ENCODE results near the gene VAMP4. TPM values are rescaled to one million over a fixed set of nuclear protein-coding genes. Genes with fewer than 3 reads are reported as not detected.

Gene VAMP4
- polyA plus RNA-seq, 1 donor from 2014 or later = 28.0 TPM

DNA sequence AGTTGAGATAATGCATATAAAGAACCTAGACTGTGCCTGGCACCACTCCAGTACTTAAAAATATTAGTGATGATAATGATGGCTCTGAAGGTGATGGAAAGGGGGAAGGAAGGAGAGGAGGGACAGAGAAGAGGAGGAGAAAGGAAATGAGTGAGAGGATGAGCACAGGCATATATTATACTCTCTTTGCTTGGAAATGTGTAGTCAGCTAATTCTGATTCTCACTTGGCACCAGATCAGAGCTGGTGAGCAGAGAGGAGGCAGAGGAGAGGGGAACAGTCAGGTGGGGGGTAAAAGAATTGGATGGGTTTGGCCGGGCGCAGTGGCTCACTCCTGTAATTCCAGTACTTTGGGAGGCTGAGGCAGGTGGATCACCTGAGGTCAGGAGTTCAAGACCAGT is 65.0 kb downstream of the VAMP4 start:
- Histone ChIP-seq H2AFZ (ENCODE audit: low read depth, low read length) (no peak overlapping the region), H3K27me3 (ENCODE audit: insufficient read depth, low read depth, low read length) (no peaks in the 10 kb centered on the region), H4K20me1 (ENCODE audit: insufficient read depth) (no peaks in the 10 kb centered on the region), H3K4me2 (ENCODE audit: low read length) (no peak overlapping the region), H3K36me3 (ENCODE audit: insufficient read depth, low read length) (no peaks in the 10 kb centered on the region), H3K27ac (ENCODE audit: low read length) (no peak overlapping the region), H3K9ac (ENCODE audit: low read length) (no peak overlapping the region), H3K79me2 (replicated peaks; ENCODE audit: insufficient read depth, low read length) (no peaks in the 10 kb centered on the region), H3K9me2 (ENCODE audit: insufficient read depth, low read length) (no peaks in the 10 kb centered on the region), H3K9me3 (ENCODE audit: low read length) (no peaks in the 10 kb centered on the region), H3K4me3 (ENCODE audit: low read length) (no peak overlapping the region), H3F3A (ENCODE audit: insufficient read depth, low read length, poor library complexity, severe bottlenecking) (no peaks in the 10 kb centered on the region)
- TF ChIP-seq EZH2 (IDR thresholded peaks at IDR 0.05; ENCODE audit: borderline replicate concordance, insufficient read depth, low read length, poor library complexity, severe bottlenecking) (no peak), EP300 (conservative IDR thresholded peaks at IDR 0.05; ENCODE audit: poor library complexity, severe bottlenecking) (no peak), MXI1 (conservative IDR thresholded peaks at IDR 0.05; ENCODE audit: poor library complexity, severe bottlenecking) (no peak), SMC3 (conservative IDR thresholded peaks at IDR 0.05; ENCODE audit: poor library complexity) (no peak), TAF1 (IDR thresholded peaks at IDR 0.05; ENCODE audit: low read depth) (no peak), POLR2AphosphoS5 (IDR thresholded peaks at IDR 0.05) (no peak), RAD21 (conservative IDR thresholded peaks at IDR 0.05) (no peak)
- TF ChIP-seq, protein P1, sequence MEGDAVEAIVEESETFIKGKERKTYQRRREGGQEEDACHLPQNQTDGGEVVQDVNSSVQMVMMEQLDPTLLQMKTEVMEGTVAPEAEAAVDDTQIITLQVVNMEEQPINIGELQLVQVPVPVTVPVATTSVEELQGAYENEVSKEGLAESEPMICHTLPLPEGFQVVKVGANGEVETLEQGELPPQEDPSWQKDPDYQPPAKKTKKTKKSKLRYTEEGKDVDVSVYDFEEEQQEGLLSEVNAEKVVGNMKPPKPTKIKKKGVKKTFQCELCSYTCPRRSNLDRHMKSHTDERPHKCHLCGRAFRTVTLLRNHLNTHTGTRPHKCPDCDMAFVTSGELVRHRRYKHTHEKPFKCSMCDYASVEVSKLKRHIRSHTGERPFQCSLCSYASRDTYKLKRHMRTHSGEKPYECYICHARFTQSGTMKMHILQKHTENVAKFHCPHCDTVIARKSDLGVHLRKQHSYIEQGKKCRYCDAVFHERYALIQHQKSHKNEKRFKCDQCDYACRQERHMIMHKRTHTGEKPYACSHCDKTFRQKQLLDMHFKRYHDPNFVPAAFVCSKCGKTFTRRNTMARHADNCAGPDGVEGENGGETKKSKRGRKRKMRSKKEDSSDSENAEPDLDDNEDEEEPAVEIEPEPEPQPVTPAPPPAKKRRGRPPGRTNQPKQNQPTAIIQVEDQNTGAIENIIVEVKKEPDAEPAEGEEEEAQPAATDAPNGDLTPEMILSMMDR (IDR thresholded peaks at IDR 0.05; ENCODE audit: poor library complexity, severe bottlenecking) = no peak
- TF ChIP-seq, protein P2, sequence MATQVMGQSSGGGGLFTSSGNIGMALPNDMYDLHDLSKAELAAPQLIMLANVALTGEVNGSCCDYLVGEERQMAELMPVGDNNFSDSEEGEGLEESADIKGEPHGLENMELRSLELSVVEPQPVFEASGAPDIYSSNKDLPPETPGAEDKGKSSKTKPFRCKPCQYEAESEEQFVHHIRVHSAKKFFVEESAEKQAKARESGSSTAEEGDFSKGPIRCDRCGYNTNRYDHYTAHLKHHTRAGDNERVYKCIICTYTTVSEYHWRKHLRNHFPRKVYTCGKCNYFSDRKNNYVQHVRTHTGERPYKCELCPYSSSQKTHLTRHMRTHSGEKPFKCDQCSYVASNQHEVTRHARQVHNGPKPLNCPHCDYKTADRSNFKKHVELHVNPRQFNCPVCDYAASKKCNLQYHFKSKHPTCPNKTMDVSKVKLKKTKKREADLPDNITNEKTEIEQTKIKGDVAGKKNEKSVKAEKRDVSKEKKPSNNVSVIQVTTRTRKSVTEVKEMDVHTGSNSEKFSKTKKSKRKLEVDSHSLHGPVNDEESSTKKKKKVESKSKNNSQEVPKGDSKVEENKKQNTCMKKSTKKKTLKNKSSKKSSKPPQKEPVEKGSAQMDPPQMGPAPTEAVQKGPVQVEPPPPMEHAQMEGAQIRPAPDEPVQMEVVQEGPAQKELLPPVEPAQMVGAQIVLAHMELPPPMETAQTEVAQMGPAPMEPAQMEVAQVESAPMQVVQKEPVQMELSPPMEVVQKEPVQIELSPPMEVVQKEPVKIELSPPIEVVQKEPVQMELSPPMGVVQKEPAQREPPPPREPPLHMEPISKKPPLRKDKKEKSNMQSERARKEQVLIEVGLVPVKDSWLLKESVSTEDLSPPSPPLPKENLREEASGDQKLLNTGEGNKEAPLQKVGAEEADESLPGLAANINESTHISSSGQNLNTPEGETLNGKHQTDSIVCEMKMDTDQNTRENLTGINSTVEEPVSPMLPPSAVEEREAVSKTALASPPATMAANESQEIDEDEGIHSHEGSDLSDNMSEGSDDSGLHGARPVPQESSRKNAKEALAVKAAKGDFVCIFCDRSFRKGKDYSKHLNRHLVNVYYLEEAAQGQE (IDR thresholded peaks at IDR 0.05; ENCODE audit: borderline replicate concordance) = no peak

DNA sequence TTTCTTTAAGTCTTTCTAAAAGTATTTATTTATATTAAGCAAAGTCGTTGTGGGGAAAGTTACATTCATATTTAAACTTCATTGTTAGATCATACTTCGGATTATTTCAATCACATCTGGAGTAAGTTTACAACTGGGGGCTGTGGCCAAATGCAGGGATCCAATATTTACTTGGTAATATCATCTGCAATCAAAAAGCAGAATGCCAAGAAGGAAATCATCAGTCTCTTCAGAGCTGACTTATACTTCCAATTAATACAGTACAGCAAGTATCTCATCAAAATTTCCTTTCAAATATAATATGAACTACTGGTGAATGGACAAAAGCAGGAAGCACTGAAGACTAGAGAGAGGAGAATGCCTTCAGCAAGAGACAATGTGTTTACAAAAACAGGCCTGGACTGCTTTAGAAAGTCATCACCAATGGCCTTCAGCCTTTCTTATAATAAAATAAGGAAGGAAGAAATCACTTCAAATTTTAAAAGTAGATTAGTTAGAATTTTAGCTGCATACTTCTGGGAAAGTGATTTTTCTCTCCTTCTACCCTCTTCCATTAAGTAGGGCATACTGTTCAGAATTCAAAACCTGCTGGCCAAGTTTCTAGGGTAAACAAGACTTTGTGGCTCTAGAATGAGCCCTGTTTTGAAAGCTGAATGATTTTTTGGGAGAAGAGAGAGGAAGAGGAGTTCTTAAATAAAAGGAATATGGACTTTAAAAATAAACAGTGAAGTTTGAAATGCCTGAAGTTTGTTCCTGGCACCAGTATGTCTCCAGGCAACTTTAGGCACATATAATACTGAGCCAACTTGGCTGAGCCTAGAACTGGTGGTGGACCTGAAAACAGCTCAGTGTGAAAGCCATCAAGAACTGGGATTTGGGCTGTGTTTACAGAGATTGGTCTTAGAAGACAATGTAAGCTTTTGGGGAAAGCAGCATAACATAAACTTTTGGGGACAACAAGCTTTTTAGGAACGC is 67.1 kb downstream of the VAMP4 start:
- no peak overlapping the region for H3K27ac ChIP-seq (ENCODE audit: low read length)
- H3K36me3 ChIP-seq (ENCODE audit: insufficient read depth, low read length) = no peaks in the 10 kb centered on the region
- no peak overlapping the region for H3K4me2 ChIP-seq (ENCODE audit: low read length)
- no peaks in the 10 kb centered on the region for H3K79me2 ChIP-seq (replicated peaks; ENCODE audit: insufficient read depth, low read length)
- no peak overlapping the region for H3K9ac ChIP-seq (ENCODE audit: low read length)
- H4K20me1 ChIP-seq (ENCODE audit: insufficient read depth) = no peaks in the 10 kb centered on the region
- H3K9me3 ChIP-seq (ENCODE audit: low read length) = no peaks in the 10 kb centered on the region
- no peak overlapping the region for H3K4me3 ChIP-seq (ENCODE audit: low read length)
- no peaks in the 10 kb centered on the region for H3K9me2 ChIP-seq (ENCODE audit: insufficient read depth, low read length)
- H3K27me3 ChIP-seq (ENCODE audit: insufficient read depth, low read depth, low read length) = no peaks in the 10 kb centered on the region
- H2AFZ ChIP-seq (ENCODE audit: low read depth, low read length) = no peak overlapping the region
- TF ChIP-seq EP300 (conservative IDR thresholded peaks at IDR 0.05; ENCODE audit: poor library complexity, severe bottlenecking) (no peak), POLR2AphosphoS5 (IDR thresholded peaks at IDR 0.05) (no peak), TAF1 (IDR thresholded peaks at IDR 0.05; ENCODE audit: low read depth) (no peak), SMC3 (conservative IDR thresholded peaks at IDR 0.05; ENCODE audit: poor library complexity) (no peak), RAD21 (conservative IDR thresholded peaks at IDR 0.05) (no peak), MXI1 (conservative IDR thresholded peaks at IDR 0.05; ENCODE audit: poor library complexity, severe bottlenecking) (no peak), EZH2 (IDR thresholded peaks at IDR 0.05; ENCODE audit: borderline replicate concordance, insufficient read depth, low read length, poor library complexity, severe bottlenecking) (no peak)
- TF ChIP-seq, protein P2 (IDR thresholded peaks at IDR 0.05; ENCODE audit: borderline replicate concordance) = no peak
- TF ChIP-seq, protein P1 (IDR thresholded peaks at IDR 0.05; ENCODE audit: poor library complexity, severe bottlenecking) = no peak
- no peaks in the 10 kb centered on the region for H3F3A ChIP-seq (ENCODE audit: insufficient read depth, low read length, poor library complexity, severe bottlenecking)
